GM18517 (cell line): ENCODE results near the gene RTL1.

ENCODE experiments used
- ATAC-seq: cut with Tn5 transposase; IDR thresholded peaks from one replicate; pipeline ENCODE4 v1.9.1; 2021; ENCODE audit warnings: mild to moderate bottlenecking, moderate library complexity; ENCODE audit not compliant: unreplicated experiment

RTL1 gene

GRCh38 chr14:100836941-100837804 lies 66.3 kb downstream of the RTL1 start:
- no peak for ATAC-seq

DNA sequence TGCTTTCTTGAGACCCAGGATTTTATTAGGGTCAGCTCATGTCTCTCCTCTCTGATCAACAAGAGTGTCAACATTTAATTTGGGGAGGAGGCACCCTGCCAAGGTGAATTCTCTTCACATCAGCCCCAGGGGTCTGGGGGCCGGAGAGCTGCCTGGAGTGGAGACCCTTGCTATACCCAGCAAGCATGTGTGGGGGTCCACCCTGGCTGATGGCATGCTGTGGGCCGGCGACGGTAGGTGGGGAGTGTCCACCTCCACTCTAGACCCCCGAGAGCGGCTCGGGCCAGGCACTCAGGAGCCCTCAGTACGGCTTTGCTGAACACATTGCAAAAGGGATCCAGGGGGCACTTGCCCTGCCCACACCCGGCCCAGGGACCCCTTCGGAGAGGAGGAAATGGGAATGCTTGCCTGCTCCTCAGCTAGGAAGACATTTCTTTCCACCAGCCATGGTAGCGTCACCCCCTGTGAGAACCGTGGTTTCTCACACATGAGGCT lies 67.2 kb downstream of the RTL1 start:
- ATAC-seq: no peak

DNA sequence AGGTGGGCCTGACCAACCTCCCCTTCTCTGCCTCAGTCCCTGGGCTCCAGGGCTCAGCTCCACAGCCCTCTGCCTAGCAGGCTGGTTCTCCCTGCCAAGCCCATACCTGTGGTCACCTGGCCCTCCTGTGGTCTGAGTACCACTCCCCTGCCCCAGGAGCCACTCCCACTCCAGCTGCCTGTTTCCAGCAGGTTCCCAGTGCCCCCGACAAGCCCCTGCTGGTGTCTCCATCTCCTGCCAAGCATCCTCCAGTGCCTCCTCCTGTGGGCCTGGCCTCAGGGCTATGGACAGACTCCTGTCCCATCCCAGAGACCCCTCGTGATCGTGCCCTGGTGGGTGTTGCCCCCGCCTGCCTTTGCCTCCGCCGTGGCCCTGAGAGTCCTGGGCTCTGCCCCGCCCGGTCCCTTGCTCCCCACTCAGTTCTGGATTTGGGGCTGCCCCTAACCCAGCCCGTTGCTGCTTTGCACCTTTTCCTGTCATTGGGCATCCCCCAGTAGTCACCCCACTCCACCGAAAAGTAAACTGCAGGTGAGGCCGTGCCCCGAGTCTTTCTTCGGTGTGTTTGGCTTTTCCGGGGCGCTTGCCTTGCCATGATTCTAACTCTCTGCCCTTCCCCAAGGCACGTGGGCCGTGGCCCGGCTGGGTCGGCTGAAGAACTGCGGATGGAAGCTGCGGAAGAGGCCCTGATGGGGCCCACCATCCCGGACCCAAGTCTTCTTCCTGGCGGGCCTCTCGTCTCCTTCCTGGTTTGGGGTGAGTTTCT lies 67.8 kb downstream of the RTL1 start:
- no peak for ATAC-seq

DNA sequence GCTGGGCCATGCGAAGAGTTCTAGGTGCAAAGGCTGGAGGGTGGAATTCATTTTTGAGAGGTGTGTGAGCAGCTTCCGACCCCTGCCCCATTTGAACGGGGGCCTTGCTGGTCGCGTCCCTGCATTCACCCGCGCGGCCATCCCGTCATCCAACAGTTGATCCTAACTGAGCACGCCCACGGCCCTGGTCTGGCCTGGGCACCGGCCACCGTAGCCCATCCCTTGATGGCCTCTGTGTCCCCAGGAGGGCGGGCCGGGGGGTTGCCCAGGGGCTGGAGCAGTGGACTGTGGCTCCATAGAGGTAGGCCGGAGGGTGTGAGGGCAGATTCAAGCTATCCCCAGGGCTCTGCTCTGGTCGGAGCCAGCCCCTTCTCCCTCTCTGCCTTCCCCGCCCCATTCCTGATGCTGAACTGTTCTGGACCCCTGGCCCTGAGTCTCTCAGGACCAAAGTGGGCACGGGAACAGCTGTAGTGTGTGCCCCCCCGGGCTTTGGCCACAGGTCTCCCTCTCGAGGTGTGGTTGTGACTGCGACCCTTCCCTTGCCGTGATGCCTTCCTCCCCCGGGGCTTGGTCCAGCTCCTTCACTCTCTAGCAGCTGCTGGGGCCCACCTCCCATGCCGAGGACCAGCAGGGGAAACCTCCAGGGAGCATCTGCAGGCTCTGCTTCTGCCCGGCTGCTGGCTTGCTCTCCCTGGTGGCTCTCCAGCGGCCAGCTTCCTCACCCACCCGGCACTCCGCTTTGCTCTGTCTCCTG lies 68.6 kb downstream of the RTL1 start:
- no peak for ATAC-seq

GRCh38 chr14:100834082-100834793 lies 69.3 kb downstream of the RTL1 start:
- ATAC-seq: no peak

- no peak for ATAC-seq
Observed at GRCh38 chr14:100832311-100832960, 71.1 kb downstream of the RTL1 start.

GRCh38 chr14:100830681-100831080 lies 72.8 kb downstream of the RTL1 start:
- ATAC-seq: no peak
